ENCODE measurements around the gene ABCB9. TPM values are rescaled to one million over a fixed set of nuclear protein-coding genes. Genes with fewer than 3 reads are reported as not detected.

Gene ABCB9
- total RNA-seq, 4 donors from 2014 or later, result 2.0 to 8.6 (median 6.1) TPM

DNA sequence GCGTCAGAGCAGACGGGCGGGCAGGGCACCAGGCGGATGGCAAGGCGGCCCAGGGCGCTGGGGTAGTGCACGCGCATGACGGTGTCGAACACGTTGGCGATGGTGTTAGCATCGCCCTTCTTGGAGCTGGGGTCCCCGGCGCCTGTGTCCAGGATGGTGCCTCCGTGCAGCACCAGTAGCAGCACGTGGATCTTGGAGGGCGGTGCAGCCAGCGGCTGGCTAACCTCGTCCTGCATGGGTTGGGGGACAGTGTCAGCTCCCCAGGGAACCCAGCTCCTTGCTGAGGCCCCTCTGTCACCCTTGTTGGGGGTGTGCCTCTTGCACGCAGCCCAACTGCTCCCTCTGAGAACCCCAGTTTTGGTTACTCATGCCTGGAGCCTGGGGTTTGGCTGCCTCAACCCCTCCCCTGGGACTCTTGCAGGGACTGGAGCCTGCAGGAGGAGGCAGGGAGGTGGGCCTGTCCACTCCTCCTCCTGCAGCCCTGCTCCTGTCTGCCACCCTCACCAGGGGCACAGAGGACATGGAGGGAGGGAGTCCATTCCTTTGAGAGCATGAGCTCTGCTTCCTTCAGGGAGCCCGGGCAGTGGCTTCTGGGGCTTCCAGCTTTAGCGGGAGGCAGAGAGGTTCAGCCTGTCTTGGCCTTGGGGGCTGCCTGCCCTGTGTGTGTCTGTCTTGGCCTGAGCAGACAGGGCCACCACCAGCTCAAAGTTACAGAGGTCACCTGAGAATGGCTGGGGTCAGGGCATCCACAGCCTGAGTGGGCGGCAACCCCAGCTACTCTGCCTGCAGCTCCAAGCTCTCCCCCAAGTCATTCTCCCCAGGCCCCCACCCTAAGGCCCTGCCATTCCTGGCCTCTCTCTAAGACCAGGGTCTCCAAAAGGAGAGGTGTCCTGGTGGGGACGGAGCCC, 31.3 kb upstream of the ABCB9 start:
- H3K4me1 ChIP-seq, result no peaks in the 10 kb centered on the region
- DNase-seq, result no peak
- no peak for TF ChIP-seq POLR2A (IDR thresholded peaks at IDR 0.05)
- no peak for TF ChIP-seq CTCF (IDR thresholded peaks at IDR 0.05)
- H3K9me3 ChIP-seq, result no peaks in the 10 kb centered on the region
- intact Hi-C loops (cut with DNase I; ENCODE audit: low total_unique reads), result no loop called here
- no peak overlapping the region for H3K27ac ChIP-seq
- H3K36me3 ChIP-seq, result no peaks in the 10 kb centered on the region
- no peaks in the 10 kb centered on the region for H3K27me3 ChIP-seq
- H3K4me3 ChIP-seq, result no peak overlapping the region

- no peak overlapping the region for H3K27ac ChIP-seq
- H3K36me3 ChIP-seq, result no peaks in the 10 kb centered on the region
- no peaks in the 10 kb centered on the region for H3K27me3 ChIP-seq
- no peaks in the 10 kb centered on the region for H3K4me1 ChIP-seq
- no peaks in the 10 kb centered on the region for H3K9me3 ChIP-seq
- TF ChIP-seq CTCF (IDR thresholded peaks at IDR 0.05) (no peak), POLR2A (IDR thresholded peaks at IDR 0.05) (no peak)
- no peak for DNase-seq
- intact Hi-C loops (cut with DNase I; ENCODE audit: low total_unique reads), result no loop called here
- no peak overlapping the region for H3K4me3 ChIP-seq
Measured at GRCh38 chr12:122996621-122997342, 30.5 kb upstream of the ABCB9 start.

DNA sequence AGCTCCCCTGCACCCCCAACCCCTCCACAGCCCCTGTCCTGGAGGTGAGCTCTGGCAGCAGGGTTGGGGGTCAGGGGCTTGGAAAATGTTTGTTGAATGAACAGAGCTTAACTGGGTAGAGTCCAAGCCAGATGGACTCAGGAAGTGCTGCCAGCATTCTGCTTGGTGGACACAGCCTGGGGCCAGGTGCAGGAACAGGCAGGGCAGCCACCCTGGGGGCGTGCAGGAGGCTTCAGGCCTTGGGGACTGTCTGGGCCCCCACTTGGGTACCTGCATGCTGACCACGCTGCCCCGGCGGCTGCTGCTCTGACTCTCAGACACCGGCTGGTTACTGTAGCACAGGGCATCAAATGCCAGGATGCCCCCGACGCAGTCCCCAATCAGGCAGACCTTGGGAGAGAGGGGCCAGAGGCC, 29.9 kb upstream of the ABCB9 start:
- H3K36me3 ChIP-seq, result no peaks in the 10 kb centered on the region
- H3K4me3 ChIP-seq, result no peak overlapping the region
- H3K4me1 ChIP-seq, result no peaks in the 10 kb centered on the region
- no peaks in the 10 kb centered on the region for H3K9me3 ChIP-seq
- no peak overlapping the region for H3K27ac ChIP-seq
- H3K27me3 ChIP-seq, result no peaks in the 10 kb centered on the region
- TF ChIP-seq CTCF (IDR thresholded peaks at IDR 0.05) (no peak), POLR2A (IDR thresholded peaks at IDR 0.05) (no peak)
- DNase-seq, result peak in 1 of 2 donors; percentile 17
- intact Hi-C loops (cut with DNase I; ENCODE audit: low total_unique reads), result no loop called here

DNA sequence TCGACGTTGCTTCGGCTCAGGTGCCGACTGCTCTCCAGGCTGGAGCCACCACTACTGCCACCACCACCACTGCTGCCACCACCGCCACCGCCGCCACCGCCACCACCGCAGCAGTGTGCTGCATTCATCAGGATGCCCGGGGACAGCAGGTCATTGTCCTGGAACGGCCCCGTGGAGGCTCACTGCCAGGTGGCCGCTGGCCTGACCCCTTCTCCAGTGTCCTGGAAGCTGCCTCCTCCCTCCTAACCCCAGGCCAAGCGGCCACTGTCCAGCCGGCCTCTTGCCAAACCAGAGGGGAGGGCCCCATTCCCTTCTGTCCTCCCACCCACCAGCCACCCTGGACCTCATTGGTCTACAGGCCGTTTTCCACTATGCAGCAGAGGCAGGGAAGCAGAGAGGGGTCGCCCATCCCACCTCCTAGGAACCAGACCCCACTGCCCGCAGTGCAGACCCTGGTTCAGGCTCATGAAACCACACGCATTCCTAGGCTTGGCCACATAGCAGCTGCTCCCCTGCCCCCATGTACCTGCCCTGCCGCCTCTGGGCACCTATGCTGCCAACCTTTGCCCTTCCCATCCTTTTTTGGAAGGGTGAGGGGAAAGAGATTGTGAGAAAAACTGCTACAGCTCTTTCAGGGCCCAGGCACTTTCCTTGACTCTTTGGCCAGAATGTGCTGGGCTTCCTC, 29.4 kb upstream of the ABCB9 start:
- intact Hi-C loops (cut with DNase I; ENCODE audit: low total_unique reads), result no loop called here
- TF ChIP-seq POLR2A (IDR thresholded peaks at IDR 0.05) (no peak), CTCF (IDR thresholded peaks at IDR 0.05) (no peak)
- peak in 1 of 2 donors; percentile 75 for DNase-seq
- H3K36me3 ChIP-seq, result no peaks in the 10 kb centered on the region
- H3K4me3 ChIP-seq, result no peak overlapping the region
- no peaks in the 10 kb centered on the region for H3K27me3 ChIP-seq
- no peaks in the 10 kb centered on the region for H3K9me3 ChIP-seq
- H3K4me1 ChIP-seq, result no peaks in the 10 kb centered on the region
- H3K27ac ChIP-seq, result no peak overlapping the region

All from uterus (tissue), 4 donors.